Measurements from ENCODE around the gene POLR2E.

DNA sequence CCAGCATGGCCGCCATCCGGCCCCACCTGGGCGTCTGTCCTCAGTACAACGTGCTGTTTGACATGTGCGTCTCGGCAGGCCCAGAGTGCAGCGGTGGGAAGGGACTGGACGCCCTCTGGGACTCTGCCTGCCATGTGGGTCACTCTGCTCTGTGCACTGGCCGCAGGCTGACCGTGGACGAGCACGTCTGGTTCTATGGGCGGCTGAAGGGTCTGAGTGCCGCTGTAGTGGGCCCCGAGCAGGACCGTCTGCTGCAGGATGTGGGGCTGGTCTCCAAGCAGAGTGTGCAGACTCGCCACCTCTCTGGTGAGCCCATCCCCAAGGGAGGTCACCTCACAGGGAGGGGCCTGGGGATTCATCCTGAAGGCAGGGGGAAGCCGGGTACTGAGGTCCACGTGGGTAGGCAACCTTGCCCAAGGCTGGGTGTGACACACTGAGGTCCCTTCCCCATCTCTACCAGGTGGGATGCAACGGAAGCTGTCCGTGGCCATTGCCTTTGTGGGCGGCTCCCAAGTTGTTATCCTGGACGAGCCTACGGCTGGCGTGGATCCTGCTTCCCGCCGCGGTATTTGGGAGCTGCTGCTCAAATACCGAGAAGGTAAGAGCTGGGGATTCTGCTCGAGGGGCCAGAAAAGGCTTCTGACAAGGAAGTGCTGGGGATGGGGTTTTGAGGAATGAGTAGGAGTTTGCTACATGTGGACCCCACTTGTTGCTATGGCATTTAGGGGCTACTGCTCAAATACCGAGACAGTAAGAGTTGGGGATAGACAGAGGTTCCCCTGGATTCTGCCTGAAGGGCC is 44.0 kb downstream of the POLR2E start:
- TF ChIP-seq, protein P1, sequence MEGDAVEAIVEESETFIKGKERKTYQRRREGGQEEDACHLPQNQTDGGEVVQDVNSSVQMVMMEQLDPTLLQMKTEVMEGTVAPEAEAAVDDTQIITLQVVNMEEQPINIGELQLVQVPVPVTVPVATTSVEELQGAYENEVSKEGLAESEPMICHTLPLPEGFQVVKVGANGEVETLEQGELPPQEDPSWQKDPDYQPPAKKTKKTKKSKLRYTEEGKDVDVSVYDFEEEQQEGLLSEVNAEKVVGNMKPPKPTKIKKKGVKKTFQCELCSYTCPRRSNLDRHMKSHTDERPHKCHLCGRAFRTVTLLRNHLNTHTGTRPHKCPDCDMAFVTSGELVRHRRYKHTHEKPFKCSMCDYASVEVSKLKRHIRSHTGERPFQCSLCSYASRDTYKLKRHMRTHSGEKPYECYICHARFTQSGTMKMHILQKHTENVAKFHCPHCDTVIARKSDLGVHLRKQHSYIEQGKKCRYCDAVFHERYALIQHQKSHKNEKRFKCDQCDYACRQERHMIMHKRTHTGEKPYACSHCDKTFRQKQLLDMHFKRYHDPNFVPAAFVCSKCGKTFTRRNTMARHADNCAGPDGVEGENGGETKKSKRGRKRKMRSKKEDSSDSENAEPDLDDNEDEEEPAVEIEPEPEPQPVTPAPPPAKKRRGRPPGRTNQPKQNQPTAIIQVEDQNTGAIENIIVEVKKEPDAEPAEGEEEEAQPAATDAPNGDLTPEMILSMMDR (optimal IDR thresholded peaks at IDR 0.05 in 1 of 3, IDR thresholded peaks at IDR 0.05 in 1 of 3, conservative IDR thresholded peaks at IDR 0.05 in 1 of 3; ENCODE audit: extremely low read depth in 1 of 3, insufficient read depth in 2 of 3, low read length in 3 of 3), result no peak
- no peak for TF ChIP-seq EZH2 (IDR thresholded peaks at IDR 0.05; ENCODE audit: low read length)
